Gastrocnemius medialis (tissue), 4 donors: ENCODE measurements around the gene SNX6. TPM values are rescaled to one million over a fixed set of nuclear protein-coding genes. Genes with fewer than 3 reads are reported as not detected.
"Not testable (repeated sequence)": the region's sequence is repeated elsewhere in the genome, so short reads cannot be mapped to it uniquely, and the experiment has no call there.

ENCODE experiments used
- ATAC-seq, 2 donors: fragments of 150-250 bp; one replicate each; pipeline ENCODE4 v1.9.1; 2016
- DNase-seq, 2 donors: peaks; one replicate each; pipeline ENCODE4 v3.0.0-alpha.2; 2019
- H3K27ac ChIP-seq, 4 donors: fragments of 200-600 bp; sonication (generic); 1 replicate in 1 of 4; 2 replicates in 3 of 4; pipeline ENCODE4 v1.5.1; 2016 to 2018; ENCODE audit warnings: mild to moderate bottlenecking in 2 of 4, moderate library complexity in 1 of 4
- H3K27me3 ChIP-seq, 3 donors: fragments of 200-600 bp; sonication (generic) in 2 of 3; 1 replicate in 1 of 3; 2 replicates in 2 of 3; pipeline versions ENCODE4 v1.5.1 to v1.6.0; 2016 to 2019; ENCODE audit warnings: mild to moderate bottlenecking in 1 of 3, moderate library complexity in 1 of 3
- H3K36me3 ChIP-seq, 2 donors: fragments of 200-600 bp; sonication (generic) in 1 of 2; one replicate each; pipeline ENCODE4 v1.5.1; 2017 to 2018
- H3K4me1 ChIP-seq, 2 donors: fragments of 200-600 bp; sonication (generic) in 1 of 2; one replicate each; pipeline ENCODE4 v1.5.1; 2016 to 2017; ENCODE audit warnings: mild to moderate bottlenecking in 2 of 2
- H3K4me3 ChIP-seq, 4 donors: fragments of 200-600 bp; sonication (generic) in 3 of 4; 1 replicate in 1 of 4; 2 replicates in 3 of 4; pipeline ENCODE4 v1.5.1; 2016 to 2019; ENCODE audit warnings: mild to moderate bottlenecking in 2 of 4
- H3K9me3 ChIP-seq, 3 donors: fragments of 200-600 bp; sonication (generic) in 2 of 3; 1 replicate in 1 of 3; 2 replicates in 2 of 3; pipeline ENCODE4 v1.5.1; 2016 to 2019
- CTCF ChIP-seq, 5 experiments: fragments of 450-650 bp in 3 of 5; fragments of 200-600 bp in 2 of 5; sonication (generic) in 2 of 5; IDR thresholded peaks in 4 of 5; conservative IDR thresholded peaks in 1 of 5; 1 replicate in 4 of 5; 2 replicates in 1 of 5; pipeline ENCODE4 v1.5.1; 2016 to 2019; ENCODE audit warnings: antibody characterized with exemption in 5 of 5, mild to moderate bottlenecking in 3 of 5, moderate library complexity in 3 of 5
- POLR2A ChIP-seq, 2 donors: fragments of 450-650 bp; IDR thresholded peaks; one replicate each; pipeline ENCODE4 v1.6.1; 2017; ENCODE audit warnings: antibody characterized with exemption in 2 of 2, mild to moderate bottlenecking in 2 of 2, moderate library complexity in 2 of 2
- in situ Hi-C, 4 donors: fragments of 200-750 bp; cut with MboI; loops; one replicate each; pipeline versions ENCODE4 v1.15.0 to v1.8.0; 2017; ENCODE audit warnings: low sequenced_read_pairs in 4 of 4
- intact Hi-C: fragments of 100-400 bp; cut with DNase I; formaldehyde crosslinking; loops from one replicate; pipeline ENCODE4 v1.15.1; 2023; ENCODE audit warnings: low total_unique reads
- total RNA-seq, 4 donors: library from RNA; depleted of rRNA; stranded (reverse); fragments of >200 nt; gene quantifications; one replicate each; pipeline versions ENCODE4 v1.1.0 to v1.2.3, GENCODE V29; 2016

Gene SNX6
- total RNA-seq, 4 donors from 2014 or later, result 73.8 to 113 (median 109) TPM

- Histone ChIP-seq H3K27ac (peak overlapping the region in 3 of 4 donors; percentile 92 to 98 (median 98)), H3K27me3 (no peaks in the 10 kb centered on the region), H3K4me3 (no peak overlapping the region), H3K36me3 (peaks cover 0 to 52% of the 10 kb centered on the region in 2 donors), H3K9me3 (no peaks in the 10 kb centered on the region), H3K4me1 (peaks cover 18 to 19% of the 10 kb centered on the region in 2 donors)
- intact Hi-C loops (loop anchor here (5.0 kb wide), 4 partner anchors 40 to 175 kb away; partner anchors contain the start of genes CFL2, SNX6 and SPTSSA), in situ Hi-C loops (no loop called here)
- TF ChIP-seq CTCF (IDR thresholded peaks at IDR 0.05 in 4 of 5, conservative IDR thresholded peaks at IDR 0.05 in 1 of 5), result no peak
- TF ChIP-seq POLR2A (IDR thresholded peaks at IDR 0.05), result no peak
- ATAC-seq (no peak), DNase-seq (no peak)
Observed at GRCh38 chr14:34536951-34537676, 92.8 kb downstream of the SNX6 start.

GRCh38 chr14:34527591-34527990 lies 102.4 kb downstream of the SNX6 start:
- in situ Hi-C loops, result loop anchor here in 1 of 4 donors (10.0 kb wide), 1 partner anchor 47 kb away; no protein-coding TSS in a partner anchor
- H3K36me3 ChIP-seq, result peaks cover 6 to 96% of the 10 kb centered on the region in 2 donors
- TF ChIP-seq CTCF (IDR thresholded peaks at IDR 0.05 in 4 of 5, conservative IDR thresholded peaks at IDR 0.05 in 1 of 5), result no peak
- no peak for TF ChIP-seq POLR2A (IDR thresholded peaks at IDR 0.05)
- ATAC-seq (no peak), DNase-seq (no peak)
- no peaks in the 10 kb centered on the region for H3K4me1 ChIP-seq
- intact Hi-C loops, result no loop called here
- no peak overlapping the region for H3K4me3 ChIP-seq
- H3K9me3 ChIP-seq, result no peaks in the 10 kb centered on the region
- no peak overlapping the region for H3K27ac ChIP-seq
- no peaks in the 10 kb centered on the region for H3K27me3 ChIP-seq

- peaks cover 10 to 100% of the 10 kb centered on the region in 2 donors for H3K36me3 ChIP-seq
- H3K4me3 ChIP-seq, H3K4me1 ChIP-seq, DNase-seq, ATAC-seq, intact Hi-C loops, H3K27me3 ChIP-seq, H3K9me3 ChIP-seq, H3K27ac ChIP-seq: not testable (repeated sequence)
- in situ Hi-C loops, result loop anchor here in 3 of 4 donors (10.0 to 25.0 kb wide), 2 partner anchors 51 to 187 kb away; no protein-coding TSS in a partner anchor
Observed at GRCh38 chr14:34524216-34524615, 105.7 kb downstream of the SNX6 start.

- H3K4me3 ChIP-seq, result no peak overlapping the region
- intact Hi-C loops (no loop called here), in situ Hi-C loops (loop anchor here in 3 of 4 donors (10.0 to 25.0 kb wide), 2 partner anchors 52 to 185 kb away; no protein-coding TSS in a partner anchor)
- H3K36me3 ChIP-seq, result peaks cover 14 to 99% of the 10 kb centered on the region in 2 donors
- no peak for TF ChIP-seq CTCF (IDR thresholded peaks at IDR 0.05 in 4 of 5, conservative IDR thresholded peaks at IDR 0.05 in 1 of 5)
- no peak for TF ChIP-seq POLR2A (IDR thresholded peaks at IDR 0.05)
- DNase-seq (no peak), ATAC-seq (no peak)
- no peak overlapping the region for H3K27ac ChIP-seq
- H3K4me1 ChIP-seq, result no peaks in the 10 kb centered on the region
- no peaks in the 10 kb centered on the region for H3K9me3 ChIP-seq
- no peaks in the 10 kb centered on the region for H3K27me3 ChIP-seq
Observed at GRCh38 chr14:34522496-34522895, 107.5 kb downstream of the SNX6 start.

GRCh38 chr14:34521071-34521470 lies 108.9 kb downstream of the SNX6 start:
- intact Hi-C loops, H3K27ac ChIP-seq, H3K4me3 ChIP-seq, DNase-seq, H3K9me3 ChIP-seq, H3K4me1 ChIP-seq, H3K27me3 ChIP-seq, ATAC-seq: not testable (repeated sequence)
- in situ Hi-C loops, result loop anchor here in 3 of 4 donors (10.0 to 25.0 kb wide), 2 partner anchors 54 to 184 kb away; no protein-coding TSS in a partner anchor
- H3K36me3 ChIP-seq, result peaks cover 11 to 95% of the 10 kb centered on the region in 2 donors

GRCh38 chr14:34520304-34520970 lies 109.5 kb downstream of the SNX6 start:
- H3K27ac ChIP-seq, intact Hi-C loops: not testable (repeated sequence)
- in situ Hi-C loops, result loop anchor here in 3 of 4 donors (10.0 to 25.0 kb wide), 2 partner anchors 54 to 183 kb away; no protein-coding TSS in a partner anchor

More at GRCh38 chr14:34520304-34520970, 109.5 kb downstream of the SNX6 start:
- not testable (repeated sequence) for H3K27me3 ChIP-seq, H3K9me3 ChIP-seq, H3K4me3 ChIP-seq, H3K4me1 ChIP-seq, DNase-seq, ATAC-seq
- peaks cover 11 to 93% of the 10 kb centered on the region in 2 donors for H3K36me3 ChIP-seq
